GM23338 (cell line): ENCODE results near the gene DNAJC15. TPM values are rescaled to one million over a fixed set of nuclear protein-coding genes. Genes with fewer than 3 reads are reported as not detected.
A peak's percentile ranks its signal among the peaks of the same experiment; 100 is the strongest.

Source experiments
- ATAC-seq: fragments of 200-7000 bp; cut with Tn5 transposase; 3 replicates; pipeline ENCODE4 v1.9.1; 2020
- DNase-seq: peaks from one replicate; pipeline ENCODE4 v3.0.0-alpha.2; 2015; ENCODE audit warnings: low spot score
- H2AFZ ChIP-seq: fragments of 200-600 bp; sonication (generic); 2 replicates; pipeline ENCODE4 v1.8.0; 2016; ENCODE audit warnings: antibody characterized with exemption, mild to moderate bottlenecking, moderate library complexity
- H3F3A ChIP-seq: fragments of 200-600 bp; sonication (generic); replicated peaks from 2 replicates; pipeline ENCODE4 v1.8.0; 2017; ENCODE audit warnings: antibody characterized with exemption, mixed run types, low read depth
- H3K27ac ChIP-seq: fragments of 200-600 bp; sonication (generic); 2 replicates; pipeline ENCODE4 v1.6.1; 2016; ENCODE audit warnings: low read depth
- H3K27me3 ChIP-seq: fragments of 200-600 bp; sonication (generic); 2 replicates; pipeline ENCODE4 v1.8.0; 2016; ENCODE audit warnings: mild to moderate bottlenecking, mixed run types, moderate library complexity; ENCODE audit not compliant: insufficient read depth
- H3K36me3 ChIP-seq: fragments of 200-600 bp; sonication (generic); 2 replicates; pipeline ENCODE4 v1.8.0; 2016; ENCODE audit warnings: mild to moderate bottlenecking; ENCODE audit not compliant: insufficient read depth
- H3K4me1 ChIP-seq: fragments of 200-600 bp; sonication (generic); 2 replicates; pipeline ENCODE4 v1.8.0; 2016; ENCODE audit warnings: mild to moderate bottlenecking, moderate library complexity; ENCODE audit not compliant: insufficient read depth
- H3K4me2 ChIP-seq: fragments of 200-600 bp; sonication (generic); 2 replicates; pipeline ENCODE4 v1.7.1; 2017; ENCODE audit warnings: mixed run types
- H3K4me3 ChIP-seq: fragments of 200-600 bp; sonication (generic); 2 replicates; pipeline ENCODE4 v1.6.1; 2016; ENCODE audit warnings: mixed run types
- H3K79me2 ChIP-seq: fragments of 200-600 bp; sonication (generic); replicated peaks from 2 replicates; pipeline ENCODE4 v1.8.0; 2017; ENCODE audit warnings: mild to moderate bottlenecking; ENCODE audit not compliant: insufficient read depth
- H3K9me2 ChIP-seq: fragments of 200-600 bp; sonication (generic); 2 replicates; pipeline ENCODE4 v1.8.0; 2017; ENCODE audit not compliant: insufficient read depth
- H4K20me1 ChIP-seq: fragments of 200-600 bp; sonication (generic); replicated peaks from 2 replicates; pipeline ENCODE4 v1.8.0; 2017; ENCODE audit warnings: mild to moderate bottlenecking; ENCODE audit not compliant: insufficient read depth
- H3K27ac Mint-ChIP-seq: 2 replicates; pipeline ENCODE4 v1.8.0; 2020; ENCODE audit warnings: inconsistent platforms, mild to moderate bottlenecking, moderate library complexity, mixed read lengths
- H3K27me3 Mint-ChIP-seq: 3 replicates; pipeline ENCODE4 v1.8.0; 2022; ENCODE audit warnings: low read depth, mild to moderate bottlenecking, moderate library complexity, mixed read lengths, inconsistent platforms; ENCODE audit not compliant: insufficient read depth, poor library complexity
- H3K36me3 Mint-ChIP-seq: 3 replicates; pipeline ENCODE4 v1.8.0; 2021; ENCODE audit warnings: low read depth, mild to moderate bottlenecking, inconsistent platforms, moderate library complexity, mixed read lengths
- H3K4me1 Mint-ChIP-seq: 3 replicates; pipeline ENCODE4 v1.8.0; 2020; ENCODE audit warnings: mild to moderate bottlenecking, inconsistent platforms, mixed read lengths
- H3K4me3 Mint-ChIP-seq: 3 replicates; pipeline ENCODE4 v1.8.0; 2021; ENCODE audit warnings: moderate library complexity, mild to moderate bottlenecking, inconsistent platforms, mixed read lengths
- H3K9me3 Mint-ChIP-seq: 3 replicates; pipeline ENCODE4 v1.8.0; 2020; ENCODE audit warnings: moderate library complexity, mild to moderate bottlenecking, inconsistent platforms, mixed read lengths
- CREB1 ChIP-seq: fragments of 250-450 bp; sonication (Bioruptor Pico); IDR thresholded peaks from 2 replicates; pipeline ENCODE4 v1.5.0; 2020; ENCODE audit warnings: low read depth, mild to moderate bottlenecking, moderate library complexity
- CTCF ChIP-seq, 2 experiments: fragments of 200-600 bp in 1 of 2; sonication (generic) in 1 of 2; conservative IDR thresholded peaks; 2 replicates each; pipeline versions ENCODE4 v1.5.1 to v1.6.1; 2016 to 2017; ENCODE audit warnings: antibody characterized with exemption in 2 of 2, low read depth in 2 of 2, mild to moderate bottlenecking in 2 of 2, moderate library complexity in 1 of 2
- ETS1 ChIP-seq: IDR thresholded peaks from 2 replicates; pipeline ENCODE4 v1.6.1; 2016; ENCODE audit warnings: antibody characterized with exemption
- EZH2 ChIP-seq: fragments of 200-600 bp; sonication (generic); IDR thresholded peaks from one replicate; pipeline ENCODE4 v1.8.0; 2017; ENCODE audit warnings: antibody characterized with exemption, mild to moderate bottlenecking, low read depth; ENCODE audit not compliant: unreplicated experiment
- EZH2phosphoT487 ChIP-seq: fragments of 200-600 bp; sonication (generic); IDR thresholded peaks from one replicate; pipeline ENCODE4 v1.8.1; 2018; ENCODE audit warnings: antibody characterized with exemption; ENCODE audit not compliant: unreplicated experiment
- POLR2AphosphoS5 ChIP-seq: IDR thresholded peaks from 2 replicates; pipeline ENCODE4 v1.6.1; 2016; ENCODE audit warnings: antibody characterized with exemption, low read depth
- STAT1 ChIP-seq: IDR thresholded peaks from one replicate; pipeline ENCODE4 v1.6.1; 2016; ENCODE audit warnings: antibody characterized with exemption; ENCODE audit not compliant: unreplicated experiment
- ZNF114 ChIP-seq: fragments of 250-450 bp; sonication (Bioruptor Pico); IDR thresholded peaks from 2 replicates; pipeline ENCODE4 v1.5.0; 2020; ENCODE audit warnings: mild to moderate bottlenecking, moderate library complexity
- polyA plus RNA-seq: library from polyadenylated mRNA; unstranded; fragments of >200 nt; fragmentation: Nextera tagmentation; extraction: Ambion mirVana; gene quantifications from 2 replicates; pipeline ENCODE4 v1.2.1, GENCODE V29; 2016
- total RNA-seq: library from RNA; depleted of rRNA; stranded (reverse); fragments of >200 nt; shearing (Covaris generic); gene quantifications from 2 replicates; pipeline ENCODE4 v1.2.3, GENCODE V29; 2014

DNAJC15 gene
- total and polyA plus RNA-seq, 2 experiments from 2014 or later: 11.4 to 80.4 TPM

- no peak overlapping the region for H3K4me2 ChIP-seq
- no peak overlapping the region for H3K4me3 Mint-ChIP-seq
- H3K27me3 ChIP-seq: no peaks in the 10 kb centered on the region
- TF ChIP-seq POLR2AphosphoS5 (no peak), ZNF114 (no peak), EZH2phosphoT487 (no peak), CREB1 (no peak), STAT1 (no peak), EZH2 (no peak), CTCF (conservative IDR thresholded peaks at IDR 0.05; ENCODE audit: low read depth in 2 of 2) (no peak)
- H3K4me1 Mint-ChIP-seq: peaks cover 46% of the 10 kb centered on the region
- no peak for ATAC-seq
- no peak overlapping the region for H3K27ac ChIP-seq
- H4K20me1 ChIP-seq: no peaks in the 10 kb centered on the region
- no peak overlapping the region for H3K27ac Mint-ChIP-seq
- H3K36me3 ChIP-seq: no peaks in the 10 kb centered on the region
- H3K79me2 ChIP-seq: no peaks in the 10 kb centered on the region
- H2AFZ ChIP-seq: peak overlapping the region; percentile 80
- no peaks in the 10 kb centered on the region for H3K9me3 Mint-ChIP-seq
- no peaks in the 10 kb centered on the region for H3F3A ChIP-seq
- H3K36me3 Mint-ChIP-seq: no peaks in the 10 kb centered on the region
- H3K9me2 ChIP-seq: peaks cover 4% of the 10 kb centered on the region
- peaks cover 4% of the 10 kb centered on the region for H3K27me3 Mint-ChIP-seq
- H3K4me1 ChIP-seq: peaks cover 34% of the 10 kb centered on the region
- H3K4me3 ChIP-seq: no peak overlapping the region
- DNase-seq: no peak
Measured at GRCh38 chr13:43128504-43128961, 105.1 kb downstream of the DNAJC15 start.

GRCh38 chr13:43129066-43129465 lies 105.7 kb downstream of the DNAJC15 start:
- DNase-seq (no peak), ATAC-seq (no peak)
- H3K79me2 ChIP-seq: no peaks in the 10 kb centered on the region
- H3K27ac Mint-ChIP-seq: no peak overlapping the region
- H4K20me1 ChIP-seq: no peaks in the 10 kb centered on the region
- no peaks in the 10 kb centered on the region for H3F3A ChIP-seq
- peaks cover 4% of the 10 kb centered on the region for H3K9me2 ChIP-seq
- H3K4me1 ChIP-seq: peaks cover 38% of the 10 kb centered on the region
- H3K4me1 Mint-ChIP-seq: peaks cover 51% of the 10 kb centered on the region
- TF ChIP-seq EZH2phosphoT487 (no peak), CREB1 (no peak), ETS1 (no peak), CTCF (conservative IDR thresholded peaks at IDR 0.05; ENCODE audit: low read depth in 2 of 2) (no peak), POLR2AphosphoS5 (no peak)
- peaks cover 4% of the 10 kb centered on the region for H3K27me3 Mint-ChIP-seq
- no peak overlapping the region for H3K27ac ChIP-seq
- no peaks in the 10 kb centered on the region for H3K36me3 ChIP-seq
- no peak overlapping the region for H3K4me2 ChIP-seq
- H3K27me3 ChIP-seq: no peaks in the 10 kb centered on the region
- H2AFZ ChIP-seq: 0 out of 2 replicates have a peak overlapping the region, but pooled peaks have one; percentile 80
- no peak overlapping the region for H3K4me3 ChIP-seq
- no peaks in the 10 kb centered on the region for H3K9me3 Mint-ChIP-seq
- H3K36me3 Mint-ChIP-seq: no peaks in the 10 kb centered on the region
- H3K4me3 Mint-ChIP-seq: no peak overlapping the region
